Measurements from ENCODE around the gene EML2. TPM values are rescaled to one million over a fixed set of nuclear protein-coding genes. Genes with fewer than 3 reads are reported as not detected.
A peak's percentile ranks its signal among the peaks of the same experiment; 100 is the strongest.

The EML2 gene
- total RNA-seq, 1 experiment from 2014 or later: 93.7 TPM

DNA sequence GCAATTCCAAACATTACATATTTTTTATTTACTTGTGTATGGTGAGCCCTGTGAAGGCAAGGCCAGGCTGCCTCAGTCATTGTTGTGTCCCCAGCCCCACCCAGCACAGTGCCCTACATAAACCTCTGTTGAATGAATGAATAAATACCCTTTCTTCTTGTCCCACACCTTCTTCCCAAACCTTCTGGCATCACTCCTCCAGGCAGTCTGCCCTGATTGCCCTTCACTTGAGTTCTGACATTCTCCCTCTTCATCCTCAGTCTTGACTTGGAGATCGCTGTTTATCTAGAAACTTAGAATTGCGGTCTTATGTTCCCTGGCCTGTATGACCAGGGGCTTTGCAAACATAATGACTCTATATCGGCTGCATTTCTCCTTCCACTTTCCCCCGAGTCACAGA, 49.4 kb downstream of the EML2 start:
- no peak for TF ChIP-seq CTCF (IDR thresholded peaks at IDR 0.05; ENCODE audit: unreplicated experiment)
- H3K9me3 Mint-ChIP-seq (ENCODE audit: low read depth, unreplicated experiment): no peaks in the 10 kb centered on the region

GRCh38 chr19:45587873-45588272, 51.3 kb downstream of the EML2 start:
- Mint-ChIP-seq H3K9me3 (ENCODE audit: low read depth, unreplicated experiment) (no peaks in the 10 kb centered on the region), H3K4me1 (ENCODE audit: low read depth, unreplicated experiment) (peaks cover 9% of the 10 kb centered on the region), H3K4me3 (ENCODE audit: low read depth, unreplicated experiment) (no peak overlapping the region), H3K36me3 (ENCODE audit: insufficient read depth, unreplicated experiment) (peaks cover 23% of the 10 kb centered on the region), H3K27me3 (ENCODE audit: unreplicated experiment) (peaks cover 12% of the 10 kb centered on the region), H3K27ac (ENCODE audit: unreplicated experiment) (no peak overlapping the region)
- DNase-seq: no peak
- TF ChIP-seq CTCF (IDR thresholded peaks at IDR 0.05; ENCODE audit: unreplicated experiment): no peak
- no TSS peak for BruUV-seq (replicated peaks)
- intact Hi-C loops (cut with micrococcal nuclease; ENCODE audit: unreplicated experiment): no loop called here
- CTCF ChIA-PET: interaction anchor here (0.7 to 1.4 kb wide), 2 partner anchors 10 to 54 kb away, joined by 4 to 5 read pairs; no protein-coding TSS in a partner anchor

More for the DNA sequence above, 49.4 kb downstream of the EML2 start:
- intact Hi-C loops (cut with micrococcal nuclease; ENCODE audit: unreplicated experiment): loop anchor here (5.0 kb wide), 1 partner anchor 53 kb away; no protein-coding TSS in a partner anchor
- H3K27ac Mint-ChIP-seq (ENCODE audit: unreplicated experiment): no peak overlapping the region
- no peak overlapping the region for H3K4me3 Mint-ChIP-seq (ENCODE audit: low read depth, unreplicated experiment)
- CTCF ChIA-PET: no interaction called here
- H3K36me3 Mint-ChIP-seq (ENCODE audit: insufficient read depth, unreplicated experiment): peaks cover 9% of the 10 kb centered on the region
- peaks cover 12% of the 10 kb centered on the region for H3K27me3 Mint-ChIP-seq (ENCODE audit: unreplicated experiment)
- BruUV-seq (replicated peaks): no TSS peak
- peaks cover 6% of the 10 kb centered on the region for H3K4me1 Mint-ChIP-seq (ENCODE audit: low read depth, unreplicated experiment)
- no peak for DNase-seq

- BruUV-seq (replicated peaks): no TSS peak
- no peak for DNase-seq
- H3K9me3 Mint-ChIP-seq (ENCODE audit: low read depth, unreplicated experiment): no peaks in the 10 kb centered on the region
- peak overlapping the region; percentile 99 for H3K27ac Mint-ChIP-seq (ENCODE audit: unreplicated experiment)
- TF ChIP-seq CTCF (IDR thresholded peaks at IDR 0.05; ENCODE audit: unreplicated experiment): no peak
- no peaks in the 10 kb centered on the region for H3K27me3 Mint-ChIP-seq (ENCODE audit: unreplicated experiment)
- peaks cover 21% of the 10 kb centered on the region for H3K4me1 Mint-ChIP-seq (ENCODE audit: low read depth, unreplicated experiment)
- CTCF ChIA-PET: interaction anchor here (0.5 to 1.0 kb wide), 2 partner anchors 27 to 96 kb away, joined by 3 to 6 read pairs; no protein-coding TSS in a partner anchor
- intact Hi-C loops (cut with micrococcal nuclease; ENCODE audit: unreplicated experiment): no loop called here
- H3K36me3 Mint-ChIP-seq (ENCODE audit: insufficient read depth, unreplicated experiment): peaks cover 34% of the 10 kb centered on the region
- H3K4me3 Mint-ChIP-seq (ENCODE audit: low read depth, unreplicated experiment): peak overlapping the region; percentile 94
Measured at GRCh38 chr19:45585158-45585577, 54.0 kb downstream of the EML2 start.

DNA sequence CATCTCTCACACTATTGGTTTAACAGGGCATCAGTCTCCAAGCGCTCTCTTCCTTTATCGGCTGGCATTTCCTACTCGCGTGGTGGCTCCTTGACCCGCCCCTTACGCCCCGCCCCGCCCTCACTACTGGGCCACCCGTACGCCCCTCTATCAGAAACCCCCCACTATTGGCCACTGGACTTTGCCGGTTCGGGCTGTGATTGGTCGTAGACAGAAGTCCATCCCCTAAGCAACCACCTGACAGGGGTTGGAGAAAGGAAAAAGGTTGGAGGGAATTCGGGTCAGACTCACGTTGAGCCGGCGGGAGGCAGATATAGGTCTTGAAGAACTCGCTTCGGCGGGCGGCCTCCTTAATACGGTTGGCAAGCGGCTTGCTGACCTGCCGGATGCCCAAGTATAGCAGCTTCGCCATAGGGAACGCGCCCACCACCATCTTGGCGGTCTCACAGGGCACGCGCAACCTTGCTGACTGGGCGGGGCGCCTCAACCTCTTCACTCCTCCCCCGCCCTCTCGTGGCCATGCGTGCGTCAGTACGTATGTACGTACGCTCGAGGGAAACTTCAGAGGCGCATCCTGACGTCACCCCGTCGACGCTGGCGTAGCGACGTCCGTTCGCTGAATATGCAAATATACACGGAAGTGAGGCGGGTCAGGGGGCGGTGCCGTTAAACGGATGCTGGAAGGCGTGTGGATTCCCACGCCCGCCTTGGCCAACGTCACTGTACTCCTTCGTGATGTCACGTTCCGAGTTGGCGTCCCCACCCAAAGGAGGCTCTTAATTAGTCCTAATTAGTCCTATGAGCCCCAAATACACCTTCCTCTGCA, 54.7 kb downstream of the EML2 start, which contains the start of gene OPA3:
TSS of gene OPA3 (minus strand) at position 471 of the 826 bp plus-strand sequence. CDS start at position 433, 38 bp downstream.
- Mint-ChIP-seq H3K4me3 (ENCODE audit: low read depth, unreplicated experiment) (peak within 1 kb of the TSS; percentile 94), H3K27me3 (ENCODE audit: unreplicated experiment) (no peaks in the 10 kb centered on the region), H3K4me1 (ENCODE audit: low read depth, unreplicated experiment) (peaks cover 21% of the 10 kb centered on the region), H3K27ac (ENCODE audit: unreplicated experiment) (peak within 1 kb of the TSS; percentile 99), H3K36me3 (ENCODE audit: insufficient read depth, unreplicated experiment) (peaks cover 34% of the 10 kb centered on the region), H3K9me3 (ENCODE audit: low read depth, unreplicated experiment) (no peaks in the 10 kb centered on the region)
- DNase-seq: peak; percentile 99
- intact Hi-C loops (cut with micrococcal nuclease; ENCODE audit: unreplicated experiment): no loop called here
- no peak for TF ChIP-seq CTCF (IDR thresholded peaks at IDR 0.05; ENCODE audit: unreplicated experiment)
- TSS peak; percentile 95 for BruUV-seq (replicated peaks)
- CTCF ChIA-PET: interaction anchor here (0.5 to 1.7 kb wide), 8 partner anchors 10 to 988 kb away, joined by 3 to 18 read pairs (median 3); partner anchors contain the start of genes QPCTL and SNRPD2

Data from Calu3 (cell line).